ENCODE results near the gene MRPS18A. TPM values are rescaled to one million over a fixed set of nuclear protein-coding genes. Genes with fewer than 3 reads are reported as not detected.

The MRPS18A gene
- total and polyA plus RNA-seq, 3 donors from 2014 or later, result 37.5 to 63.0 (median 48.6) TPM

DNA sequence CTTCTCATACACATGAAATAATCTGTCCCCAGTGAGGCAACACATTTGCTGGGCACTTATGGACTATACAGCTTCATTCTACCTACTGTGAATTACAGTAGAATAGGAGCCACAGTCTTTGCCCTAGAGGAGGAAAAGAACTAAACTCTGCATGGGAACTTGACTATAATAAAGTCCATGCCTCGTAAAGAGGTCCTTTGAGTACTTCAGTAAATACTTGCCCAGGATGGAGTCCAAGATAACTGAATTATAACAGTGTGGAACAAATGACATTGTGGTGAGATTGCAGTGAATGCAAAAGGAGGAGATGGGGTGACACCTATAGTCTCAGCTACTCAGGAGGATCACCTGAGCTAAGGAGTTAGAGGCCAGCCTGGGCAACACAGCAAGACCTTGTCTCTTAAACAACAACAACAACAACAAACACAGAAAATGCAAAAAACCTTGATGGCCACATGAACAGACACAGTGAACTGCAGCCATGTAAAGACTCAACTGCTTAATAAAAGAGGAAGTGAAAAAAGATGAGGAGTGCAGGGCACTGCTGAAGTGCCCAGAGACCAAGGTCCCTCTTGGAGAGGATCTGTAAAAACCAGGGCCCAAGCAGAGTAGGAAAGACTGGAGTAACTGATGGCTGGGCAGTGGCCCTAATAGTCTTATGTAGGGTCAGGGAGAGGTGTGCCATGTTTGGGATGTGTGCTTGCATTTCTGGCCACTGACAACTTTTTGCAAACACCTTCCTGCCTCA, 3.7 kb downstream of the MRPS18A start:
- H3K4me1 ChIP-seq, result peaks cover 7% of the 10 kb centered on the region
- WGBS, 2 donors, result 83 to 94% methylated on average over 1 of the region's 1 CpG

DNA sequence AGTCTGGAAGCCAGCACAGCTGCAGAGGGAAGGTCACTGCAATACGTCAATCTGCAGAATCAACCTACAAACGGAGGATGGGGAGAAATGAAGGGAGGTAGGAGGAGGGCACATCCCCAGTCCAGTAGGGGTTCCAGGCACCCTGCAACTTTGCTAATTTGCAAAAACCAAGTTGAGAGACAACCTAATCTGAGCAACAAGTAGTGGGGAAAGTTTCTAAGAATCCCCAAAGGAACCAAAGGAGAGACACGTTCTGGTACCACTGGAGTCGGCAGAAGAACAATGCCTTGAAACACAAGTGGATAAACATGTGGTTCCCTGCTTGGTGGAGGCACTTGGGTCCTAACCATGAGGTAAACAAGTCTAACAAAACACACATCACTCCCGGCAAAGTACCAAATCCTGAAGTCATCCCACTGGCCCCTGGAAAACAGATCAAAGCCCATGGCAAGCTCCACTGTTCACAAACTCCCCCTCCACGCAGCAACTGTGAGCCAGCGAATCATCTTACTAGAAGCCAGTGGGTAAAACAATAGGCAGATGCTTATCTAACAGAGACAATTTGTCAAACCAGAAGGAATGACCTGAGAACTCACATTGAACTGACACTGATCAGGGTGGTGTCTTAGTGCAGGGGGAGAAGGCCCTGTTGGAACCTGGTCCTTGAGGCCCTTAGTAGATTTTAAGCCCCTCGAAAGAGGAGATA, 4.7 kb downstream of the MRPS18A start:
- no peak overlapping the region for H3K27ac ChIP-seq
- DNase-seq, result no peak
- intact Hi-C loops (cut with DNase I; ENCODE audit: low total_unique reads), result no loop called here
- no peaks in the 10 kb centered on the region for H3K36me3 ChIP-seq (ENCODE audit: low read depth, missing control alignments)
- H3K4me3 ChIP-seq, result no peak overlapping the region
- no peaks in the 10 kb centered on the region for H3K9me3 ChIP-seq
- H3K4me1 ChIP-seq, result peaks cover 7% of the 10 kb centered on the region
- TF ChIP-seq, protein P1, sequence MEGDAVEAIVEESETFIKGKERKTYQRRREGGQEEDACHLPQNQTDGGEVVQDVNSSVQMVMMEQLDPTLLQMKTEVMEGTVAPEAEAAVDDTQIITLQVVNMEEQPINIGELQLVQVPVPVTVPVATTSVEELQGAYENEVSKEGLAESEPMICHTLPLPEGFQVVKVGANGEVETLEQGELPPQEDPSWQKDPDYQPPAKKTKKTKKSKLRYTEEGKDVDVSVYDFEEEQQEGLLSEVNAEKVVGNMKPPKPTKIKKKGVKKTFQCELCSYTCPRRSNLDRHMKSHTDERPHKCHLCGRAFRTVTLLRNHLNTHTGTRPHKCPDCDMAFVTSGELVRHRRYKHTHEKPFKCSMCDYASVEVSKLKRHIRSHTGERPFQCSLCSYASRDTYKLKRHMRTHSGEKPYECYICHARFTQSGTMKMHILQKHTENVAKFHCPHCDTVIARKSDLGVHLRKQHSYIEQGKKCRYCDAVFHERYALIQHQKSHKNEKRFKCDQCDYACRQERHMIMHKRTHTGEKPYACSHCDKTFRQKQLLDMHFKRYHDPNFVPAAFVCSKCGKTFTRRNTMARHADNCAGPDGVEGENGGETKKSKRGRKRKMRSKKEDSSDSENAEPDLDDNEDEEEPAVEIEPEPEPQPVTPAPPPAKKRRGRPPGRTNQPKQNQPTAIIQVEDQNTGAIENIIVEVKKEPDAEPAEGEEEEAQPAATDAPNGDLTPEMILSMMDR (IDR thresholded peaks at IDR 0.05), result no peak
- no peak for TF ChIP-seq POLR2A (IDR thresholded peaks at IDR 0.05)
- no peaks in the 10 kb centered on the region for H3K27me3 ChIP-seq
- whole genome bisulfite sequencing, 2 donors, result 62 to 67% methylated on average over 8 of the region's 8 CpGs

More for the DNA sequence above, 3.7 kb downstream of the MRPS18A start:
- intact Hi-C loops (cut with DNase I; ENCODE audit: low total_unique reads), result no loop called here
- Histone ChIP-seq H3K9me3 (no peaks in the 10 kb centered on the region), H3K36me3 (ENCODE audit: low read depth, missing control alignments) (no peaks in the 10 kb centered on the region), H3K27me3 (no peaks in the 10 kb centered on the region), H3K4me3 (no peak overlapping the region), H3K27ac (no peak overlapping the region)
- DNase-seq, result no peak
- no peak for TF ChIP-seq POLR2A (IDR thresholded peaks at IDR 0.05)
- TF ChIP-seq, protein P1 (IDR thresholded peaks at IDR 0.05), result no peak

DNA sequence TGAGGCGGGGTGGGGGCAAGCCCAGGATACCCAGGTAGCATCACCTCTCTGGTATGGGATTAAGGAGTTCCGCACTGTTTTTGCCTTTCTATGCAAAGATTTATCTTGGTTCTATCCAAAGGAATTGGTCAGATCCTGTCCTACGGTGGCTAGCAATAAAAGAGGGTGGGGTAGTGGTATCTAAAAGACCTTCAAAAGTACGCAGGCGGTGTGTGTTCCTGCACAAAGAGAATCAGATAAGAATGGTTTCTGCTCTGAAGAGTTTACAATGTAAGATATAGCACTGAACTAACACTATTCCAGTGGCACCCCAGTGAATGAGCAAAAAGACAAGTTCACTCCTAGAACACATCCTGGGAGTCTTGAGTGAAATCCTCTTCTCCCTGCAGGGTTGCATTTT, 6.3 kb downstream of the MRPS18A start:
- intact Hi-C loops (cut with DNase I; ENCODE audit: low total_unique reads), result no loop called here
- H3K36me3 ChIP-seq (ENCODE audit: low read depth, missing control alignments), result no peaks in the 10 kb centered on the region
- 77 to 81% methylated on average over 5 of the region's 5 CpGs for WGBS, 2 donors
- no peak overlapping the region for H3K27ac ChIP-seq
- H3K27me3 ChIP-seq, result no peaks in the 10 kb centered on the region
- no peak for DNase-seq
- H3K4me1 ChIP-seq, result no peaks in the 10 kb centered on the region
- TF ChIP-seq, protein P1 (IDR thresholded peaks at IDR 0.05), result no peak
- TF ChIP-seq POLR2A (IDR thresholded peaks at IDR 0.05), result no peak
- no peak overlapping the region for H3K4me3 ChIP-seq
- no peaks in the 10 kb centered on the region for H3K9me3 ChIP-seq

DNA sequence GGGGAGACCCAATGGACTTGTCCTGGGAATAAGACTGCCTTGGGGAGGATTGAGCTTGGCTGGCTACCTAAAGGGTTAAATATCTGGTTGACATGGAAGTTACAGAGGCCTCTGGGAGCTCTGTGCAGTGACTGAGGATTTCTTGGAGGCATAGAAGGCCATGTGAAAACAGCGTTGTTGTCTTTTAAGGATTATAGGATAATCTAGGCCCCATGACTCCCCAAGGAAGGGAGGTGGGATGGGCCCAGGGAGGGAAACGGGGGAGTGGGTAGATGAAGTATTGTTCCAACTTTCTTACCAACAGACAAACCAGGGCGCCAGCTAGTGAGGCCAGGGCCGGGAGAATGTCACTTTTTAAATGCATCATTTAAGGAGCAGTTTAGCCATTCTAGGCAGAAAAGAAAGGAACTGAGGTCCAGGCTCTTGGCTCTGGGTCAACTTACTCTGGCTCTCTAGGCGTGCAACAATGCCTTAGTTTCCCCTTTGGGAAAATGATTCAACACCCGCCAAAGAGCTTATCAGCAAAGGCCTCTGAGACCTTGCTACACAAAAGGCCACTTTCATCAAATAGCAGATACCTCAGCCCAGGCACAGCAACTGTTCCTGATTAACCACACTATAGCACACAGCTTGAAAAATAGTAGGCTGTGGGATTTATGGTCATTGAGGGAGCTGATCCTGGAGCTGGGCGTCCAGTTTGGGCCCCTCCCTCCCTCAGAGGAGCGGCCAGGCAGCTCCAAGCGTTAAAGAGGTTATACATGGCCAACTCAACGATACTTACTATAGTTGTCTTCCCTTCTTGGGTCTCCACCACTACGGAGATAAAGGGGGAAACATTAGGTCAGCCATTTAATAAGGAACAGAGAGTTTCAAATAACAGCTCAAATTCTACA, 7.0 kb downstream of the MRPS18A start:
- TF ChIP-seq, protein P1 (IDR thresholded peaks at IDR 0.05), result no peak
- no peak for TF ChIP-seq POLR2A (IDR thresholded peaks at IDR 0.05)
- intact Hi-C loops (cut with DNase I; ENCODE audit: low total_unique reads), result no loop called here
- DNase-seq, result no peak
- Histone ChIP-seq H3K4me3 (no peak overlapping the region), H3K27me3 (no peaks in the 10 kb centered on the region), H3K9me3 (no peaks in the 10 kb centered on the region), H3K4me1 (no peaks in the 10 kb centered on the region), H3K27ac (no peak overlapping the region), H3K36me3 (ENCODE audit: low read depth, missing control alignments) (no peaks in the 10 kb centered on the region)
- whole genome bisulfite sequencing, 2 donors, result 62 to 71% methylated on average over 11 of the region's 11 CpGs

Data from testis (tissue), 3 donors.